GM12878 (cell line): Measurements from ENCODE around the gene BCAT1.

Experiments used
- SP1 ChIP-seq: IDR thresholded peaks from one replicate; pipeline ENCODE4 v1.6.1; 2011; ENCODE audit warnings: low read depth, low read length
- TCF7 ChIP-seq: IDR thresholded peaks from 2 replicates; pipeline ENCODE4 v1.6.1; 2014; ENCODE audit warnings: antibody characterized with exemption, borderline replicate concordance

DNA sequence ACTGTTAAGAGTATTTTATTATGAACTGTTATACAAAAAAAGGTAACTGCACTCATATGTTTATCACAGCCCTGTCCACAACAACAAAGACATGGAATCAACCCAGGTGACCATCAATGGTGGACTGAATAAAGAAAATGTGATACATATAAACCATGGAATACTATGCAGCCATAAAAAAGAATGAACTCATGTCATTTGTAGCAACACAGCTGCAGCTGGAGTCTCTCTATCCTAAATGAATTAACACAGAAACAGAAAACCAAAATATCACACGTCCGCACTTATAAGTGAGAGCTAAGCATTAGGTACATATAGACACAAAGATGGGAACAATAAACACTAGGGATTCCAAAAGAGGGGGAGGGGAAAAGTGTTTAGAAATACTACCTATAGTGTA, 95.8 kb downstream of the BCAT1 start:
- TF ChIP-seq SP1 (no peak), TCF7 (no peak)
